HG03442 (cell line): ENCODE results near the gene COL20A1.
"Not testable (repeated sequence)": the region's sequence is repeated elsewhere in the genome, so short reads cannot be mapped to it uniquely, and the experiment has no call there.

ENCODE experiments used
- ATAC-seq: cut with Tn5 transposase; IDR thresholded peaks from one replicate; pipeline ENCODE4 v1.9.1; 2021; ENCODE audit warnings: mild to moderate bottlenecking, moderate library complexity; ENCODE audit not compliant: unreplicated experiment

Gene COL20A1

GRCh38 chr20:63331741-63332400 is 38.9 kb downstream of the COL20A1 start:
- ATAC-seq, result no peak

GRCh38 chr20:63332488-63333240 is 39.7 kb downstream of the COL20A1 start:
- no peak for ATAC-seq

GRCh38 chr20:63333241-63333836 is 40.4 kb downstream of the COL20A1 start:
- ATAC-seq, result no peak

GRCh38 chr20:63334356-63334755 is 41.4 kb downstream of the COL20A1 start:
- ATAC-seq, result no peak

- not testable (repeated sequence) for ATAC-seq
Observed at GRCh38 chr20:63335060-63335459, 42.1 kb downstream of the COL20A1 start.

GRCh38 chr20:63335711-63336110 is 42.7 kb downstream of the COL20A1 start:
- ATAC-seq, result no peak

- no peak for ATAC-seq
Observed at GRCh38 chr20:63336232-63336752, 43.3 kb downstream of the COL20A1 start.

- no peak for ATAC-seq
Observed at GRCh38 chr20:63337786-63338420, 44.9 kb downstream of the COL20A1 start.

GRCh38 chr20:63339154-63340094 is 46.4 kb downstream of the COL20A1 start:
- ATAC-seq, result not testable (repeated sequence)

GRCh38 chr20:63340158-63340688 is 47.2 kb downstream of the COL20A1 start:
- not testable (repeated sequence) for ATAC-seq

GRCh38 chr20:63342561-63343459 is 49.8 kb downstream of the COL20A1 start:
- ATAC-seq, result no peak

GRCh38 chr20:63343460-63344445 is 50.8 kb downstream of the COL20A1 start:
- no peak for ATAC-seq

GRCh38 chr20:63344616-63345327 is 51.8 kb downstream of the COL20A1 start:
- ATAC-seq, result no peak

GRCh38 chr20:63345328-63346100 is 52.5 kb downstream of the COL20A1 start:
- no peak for ATAC-seq

- ATAC-seq, result no peak
Observed at GRCh38 chr20:63346131-63347080, 53.4 kb downstream of the COL20A1 start.
